HepG2 (cell line): Measurements from ENCODE around the gene MATN1. TPM values are rescaled to one million over a fixed set of nuclear protein-coding genes. Genes with fewer than 3 reads are reported as not detected.

Source experiments
- ATAC-seq: fragments of 200-7000 bp; cut with Tn5 transposase; 3 replicates; pipeline ENCODE4 v1.9.1; 2020; ENCODE audit warnings: mild to moderate bottlenecking, moderate library complexity
- BruUV-seq: library from RNA; stranded (reverse); fragments of 400-500 nt; replicated peaks from 2 replicates; lab custom pipeline; 2021; lab: Mats Ljungman, UMichigan
- CTCF ChIA-PET: fragments of 300-600 bp; formaldehyde crosslinking; extraction: SDS; loops from one replicate; lab custom pipeline; 2021; ENCODE audit warnings: low total read pairs, inconsistent platforms, low intra/inter-chr PET ratio; lab: Yijun Ruan, JAX
- POLR2A ChIA-PET: fragments of 350-600 bp; sonication (Branson Sonifier 250); formaldehyde crosslinking; loops from one replicate; lab custom pipeline; 2020; ENCODE audit warnings: antibody characterized with exemption, inconsistent platforms; lab: Yijun Ruan, JAX
- DNase-seq: peaks from one replicate; pipeline ENCODE4 v3.0.0-alpha.2; 2015; ENCODE audit warnings: low spot score
- FAIRE-seq: peaks from 3 replicates; lab custom pipeline; 2011; peaks lifted over from hg19 to GRCh38; lab: Jason Lieb, UNC
- H2AFZ ChIP-seq: one replicate; pipeline ENCODE4 v1.6.1; 2011; ENCODE audit warnings: low read length, inconsistent platforms
- H3K27ac ChIP-seq: fragments of 300-600 bp; 3 replicates; pipeline ENCODE4 v1.8.0; 2011; ENCODE audit warnings: mixed run types, mild to moderate bottlenecking, mixed read lengths, low read length, inconsistent platforms; ENCODE audit not compliant: insufficient read depth; ENCODE audit errors: extremely low read length
- H3K27me3 ChIP-seq, 2 experiments: fragments of 200-600 bp in 1 of 2; 2 replicates in 1 of 2; 3 replicates in 1 of 2; pipeline versions ENCODE4 v1.6.0 to v1.8.0; 2011; ENCODE audit warnings: low read length in 2 of 2, mild to moderate bottlenecking in 2 of 2, moderate library complexity in 2 of 2, inconsistent platforms in 1 of 2; ENCODE audit not compliant: insufficient read depth in 2 of 2, control insufficient read depth in 1 of 2
- H3K36me3 ChIP-seq, 2 experiments: fragments of 200-600 bp in 1 of 2; replicated peaks in 1 of 2; 2 replicates in 1 of 2; 3 replicates in 1 of 2; pipeline versions ENCODE4 v1.5.1 to v1.8.0; 2011; ENCODE audit warnings: low read length in 2 of 2, inconsistent platforms in 1 of 2; ENCODE audit not compliant: insufficient read depth in 2 of 2, control insufficient read depth in 1 of 2
- H3K4me1 ChIP-seq: 2 replicates; pipeline ENCODE4 v1.5.1; 2012; ENCODE audit warnings: low read length, inconsistent platforms; ENCODE audit not compliant: insufficient read depth
- H3K4me2 ChIP-seq: 2 replicates; pipeline ENCODE4 v1.6.0; 2011; ENCODE audit warnings: low read depth, low read length, inconsistent platforms
- H3K4me3 ChIP-seq, 3 experiments: fragments of 200-600 bp in 1 of 3; sonication (generic), shearing (Covaris generic) in 1 of 3; replicated peaks in 1 of 3; 2 replicates each; pipeline ENCODE4 v1.5.1; 2011 to 2016; ENCODE audit warnings: low read length in 3 of 3, inconsistent platforms in 2 of 3, low read depth in 2 of 3, mild to moderate bottlenecking in 2 of 3, control low read depth in 1 of 3, mixed read lengths in 1 of 3; ENCODE audit not compliant: insufficient read depth in 1 of 3
- H3K79me2 ChIP-seq: one replicate; pipeline ENCODE4 v1.6.1; 2011; ENCODE audit warnings: low read length, inconsistent platforms; ENCODE audit not compliant: insufficient read depth
- H3K9ac ChIP-seq: 2 replicates; pipeline ENCODE4 v1.6.0; 2011; ENCODE audit warnings: mild to moderate bottlenecking, low read depth, low read length, inconsistent platforms; ENCODE audit not compliant: insufficient read depth
- H3K9me3 ChIP-seq: 2 replicates; pipeline ENCODE4 v1.5.1; 2012; ENCODE audit warnings: mild to moderate bottlenecking, low read length
- H4K20me1 ChIP-seq: 2 replicates; pipeline ENCODE4 v1.6.0; 2011; ENCODE audit warnings: inconsistent platforms, mild to moderate bottlenecking, low read length, moderate library complexity; ENCODE audit not compliant: insufficient read depth
- GATAD2A ChIP-seq: IDR thresholded peaks from 2 replicates; pipeline ENCODE4 v1.6.1; 2016
- HNRNPUL1 ChIP-seq: fragments of 200-400 bp; formaldehyde crosslinking; IDR thresholded peaks from 2 replicates; pipeline ENCODE4 v1.6.1; 2017; ENCODE audit warnings: low read depth, mild to moderate bottlenecking, low read length, moderate library complexity
- TSC22D2 ChIP-seq: sonication (generic); formaldehyde crosslinking; IDR thresholded peaks from 2 replicates; pipeline ENCODE4 v1.5.1; 2020; ENCODE audit warnings: missing genetic modification reagents, mild to moderate bottlenecking, borderline replicate concordance
- ZMYM3 ChIP-seq: sonication (generic); formaldehyde crosslinking; IDR thresholded peaks from 2 replicates; pipeline ENCODE4 v1.5.1; 2020; ENCODE audit warnings: mild to moderate bottlenecking, missing genetic modification reagents
- ZNF768 ChIP-seq: sonication (generic); formaldehyde crosslinking; IDR thresholded peaks from 2 replicates; pipeline ENCODE4 v1.4.0; 2020; ENCODE audit warnings: missing genetic modification reagents
- ZNF839 ChIP-seq: sonication (generic); formaldehyde crosslinking; IDR thresholded peaks from 2 replicates; pipeline ENCODE4 v1.4.0; 2020; ENCODE audit warnings: missing genetic modification reagents, mild to moderate bottlenecking, borderline replicate concordance
- WGBS: methylation state at CpG from one replicate; pipeline ENCODE4 v1.1.6; 2017; ENCODE audit warnings: low lambda C conversion rate; 5-methylcytosine and 5-hydroxymethylcytosine counted together
- in situ Hi-C: cut with HindIII; loops from 2 replicates; pipeline ENCODE4 v1.10.0; 2017; ENCODE audit warnings: low pct_unique_long_range_greater_than_20kb; ENCODE audit not compliant: extremely low pct_ligation_motif_present
- intact Hi-C: fragments of 100-400 bp; cut with micrococcal nuclease; formaldehyde crosslinking; loops from one replicate; pipeline ENCODE4 v1.10.0; 2022; ENCODE audit not compliant: unreplicated experiment
- polyA plus RNA-seq, 8 experiments: library from polyadenylated mRNA; depleted of rRNA in 3 of 8; stranded (reverse) in 7 of 8; unstranded in 1 of 8; fragments of >200 nt; fragmentation: Illumina TruSeq in 4 of 8; extraction: Trizol in 4 of 8; gene quantifications; 2 replicates each; pipeline versions ENCODE4 v1.2.1 to v1.2.3, GENCODE V29; 2011 to 2016; ENCODE audit warnings: low read depth in 4 of 8, missing spikeins in 1 of 8, mixed read lengths in 1 of 8; ENCODE audit not compliant: insufficient read depth in 1 of 8
- total RNA-seq, 5 experiments: library from RNA; depleted of rRNA; stranded (reverse); fragments of >200 nt; fragmentation: Illumina TruSeq; extraction: Trizol; gene quantifications; 2 replicates each; pipeline ENCODE4 v1.2.3, GENCODE V29; 2016; ENCODE audit warnings: low read depth in 1 of 5
- TF ChIP-seq, protein P1 (sequence below): IDR thresholded peaks from 2 replicates; pipeline ENCODE4 v1.4.0; 2020; ENCODE audit warnings: mild to moderate bottlenecking, missing genetic modification reagents

MATN1 gene
- total and polyA plus RNA-seq, 2 of the 13 experiments (the other 11 are each of a cell fraction or from before 2014, with no cell fraction given): 0.04 to 0.05 TPM

GRCh38 chr1:30745156-30745833 lies 21.9 kb upstream of the MATN1 start (continued):
- peak; percentile 55 for TF ChIP-seq GATAD2A (CRISPR knock-in tag)

GRCh38 chr1:30744060-30744756 lies 20.8 kb upstream of the MATN1 start:
- Histone ChIP-seq H3K9me3 (no peaks in the 10 kb centered on the region), H3K27ac (no peak overlapping the region), H3K9ac (no peak overlapping the region), H3K79me2 (no peaks in the 10 kb centered on the region), H3K27me3 (no peaks in the 10 kb centered on the region), H3K4me2 (no peak overlapping the region), H4K20me1 (no peaks in the 10 kb centered on the region), H3K4me1 (peaks cover 84% of the 10 kb centered on the region), H3K4me3 (no peak overlapping the region), H2AFZ (no peak overlapping the region), H3K36me3 (no peaks in the 10 kb centered on the region)
- WGBS: 83% methylated on average over 7 of the region's 7 CpGs
- in situ Hi-C loops (no loop called here), intact Hi-C loops (no loop called here)
- no TSS peak for BruUV-seq
- CTCF ChIA-PET: no interaction called here
- POLR2A ChIA-PET: interaction anchor here (0.6 to 2.3 kb wide), 4 partner anchors 8 to 42 kb away, joined by 3 to 9 read pairs (median 4); no protein-coding TSS in a partner anchor
- FAIRE-seq: no peak
- no peak for DNase-seq
- ATAC-seq: no peak
- TF ChIP-seq HNRNPUL1: no peak
- TF ChIP-seq ZNF768: peak; percentile 59

GRCh38 chr1:30743584-30744059 lies 20.2 kb upstream of the MATN1 start:
- ChIA-PET POLR2A (interaction anchor here (0.6 to 1.2 kb wide), 2 partner anchors 9 to 43 kb away, joined by 3 to 4 read pairs; no protein-coding TSS in a partner anchor), CTCF (no interaction called here)
- Histone ChIP-seq H4K20me1 (no peaks in the 10 kb centered on the region), H3K36me3 (no peaks in the 10 kb centered on the region), H3K4me1 (peaks cover 82% of the 10 kb centered on the region), H2AFZ (no peak overlapping the region), H3K79me2 (no peaks in the 10 kb centered on the region), H3K9ac (no peak overlapping the region), H3K4me3 (no peak overlapping the region), H3K27me3 (no peaks in the 10 kb centered on the region), H3K27ac (no peak overlapping the region), H3K9me3 (no peaks in the 10 kb centered on the region), H3K4me2 (no peak overlapping the region)
- no TSS peak for BruUV-seq
- FAIRE-seq (no peak), DNase-seq (no peak), ATAC-seq (no peak)
- intact Hi-C loops: no loop called here
- in situ Hi-C loops: no loop called here
- 41% methylated on average over 4 of the region's 4 CpGs for WGBS
- TF ChIP-seq ZMYM3 (CRISPR knock-in tag) (peak; percentile 51; the same call in 1 of the 2 replicates), TSC22D2 (no peak), ZNF839 (no peak)
- TF ChIP-seq, protein P1, sequence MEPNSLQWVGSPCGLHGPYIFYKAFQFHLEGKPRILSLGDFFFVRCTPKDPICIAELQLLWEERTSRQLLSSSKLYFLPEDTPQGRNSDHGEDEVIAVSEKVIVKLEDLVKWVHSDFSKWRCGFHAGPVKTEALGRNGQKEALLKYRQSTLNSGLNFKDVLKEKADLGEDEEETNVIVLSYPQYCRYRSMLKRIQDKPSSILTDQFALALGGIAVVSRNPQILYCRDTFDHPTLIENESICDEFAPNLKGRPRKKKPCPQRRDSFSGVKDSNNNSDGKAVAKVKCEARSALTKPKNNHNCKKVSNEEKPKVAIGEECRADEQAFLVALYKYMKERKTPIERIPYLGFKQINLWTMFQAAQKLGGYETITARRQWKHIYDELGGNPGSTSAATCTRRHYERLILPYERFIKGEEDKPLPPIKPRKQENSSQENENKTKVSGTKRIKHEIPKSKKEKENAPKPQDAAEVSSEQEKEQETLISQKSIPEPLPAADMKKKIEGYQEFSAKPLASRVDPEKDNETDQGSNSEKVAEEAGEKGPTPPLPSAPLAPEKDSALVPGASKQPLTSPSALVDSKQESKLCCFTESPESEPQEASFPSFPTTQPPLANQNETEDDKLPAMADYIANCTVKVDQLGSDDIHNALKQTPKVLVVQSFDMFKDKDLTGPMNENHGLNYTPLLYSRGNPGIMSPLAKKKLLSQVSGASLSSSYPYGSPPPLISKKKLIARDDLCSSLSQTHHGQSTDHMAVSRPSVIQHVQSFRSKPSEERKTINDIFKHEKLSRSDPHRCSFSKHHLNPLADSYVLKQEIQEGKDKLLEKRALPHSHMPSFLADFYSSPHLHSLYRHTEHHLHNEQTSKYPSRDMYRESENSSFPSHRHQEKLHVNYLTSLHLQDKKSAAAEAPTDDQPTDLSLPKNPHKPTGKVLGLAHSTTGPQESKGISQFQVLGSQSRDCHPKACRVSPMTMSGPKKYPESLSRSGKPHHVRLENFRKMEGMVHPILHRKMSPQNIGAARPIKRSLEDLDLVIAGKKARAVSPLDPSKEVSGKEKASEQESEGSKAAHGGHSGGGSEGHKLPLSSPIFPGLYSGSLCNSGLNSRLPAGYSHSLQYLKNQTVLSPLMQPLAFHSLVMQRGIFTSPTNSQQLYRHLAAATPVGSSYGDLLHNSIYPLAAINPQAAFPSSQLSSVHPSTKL (CRISPR knock-in tag): no peak
